ENCODE data around the gene STK33. TPM values are rescaled to one million over a fixed set of nuclear protein-coding genes. Genes with fewer than 3 reads are reported as not detected.
A peak's percentile ranks its signal among the peaks of the same experiment; 100 is the strongest.

Gene STK33
- 1 to 10 TPM; 1.4 to 1.8 TPM for total RNA-seq

- no peaks in the 10 kb centered on the region for H3K36me3 Mint-ChIP-seq
- peaks cover 8% of the 10 kb centered on the region for H3K4me1 Mint-ChIP-seq
- H3K9me3 Mint-ChIP-seq (ENCODE audit: low read depth) = no peaks in the 10 kb centered on the region
- ATAC-seq (peak; percentile 86), DNase-seq (peak; percentile 67)
- peak within 1 kb of the TSS; percentile 50 for H3K27ac Mint-ChIP-seq
- H3K4me3 Mint-ChIP-seq = peak within 1 kb of the TSS; percentile 67
- CTCF ChIA-PET = interaction anchor here (1.2 kb wide), 1 partner anchor 27 kb away, joined by 4 read pairs; no protein-coding TSS in a partner anchor
- H3K27me3 Mint-ChIP-seq = peaks cover 73% of the 10 kb centered on the region
Measured at GRCh38 chr11:8593935-8594909, at the start of gene STK33. STK33 (minus strand) TSS chr11:8594228; CDS start chr11:8474905, 119,323 bp downstream.

GRCh38 chr11:8642196-8642841 is 48.3 kb upstream of the STK33 start:
- CTCF ChIA-PET = no interaction called here
- H3K27ac Mint-ChIP-seq = no peak overlapping the region
- peaks cover 14% of the 10 kb centered on the region for H3K4me1 Mint-ChIP-seq
- H3K9me3 Mint-ChIP-seq (ENCODE audit: low read depth) = no peaks in the 10 kb centered on the region
- no peak for ATAC-seq
- H3K27me3 Mint-ChIP-seq = no peaks in the 10 kb centered on the region
- H3K36me3 Mint-ChIP-seq = peaks cover 38% of the 10 kb centered on the region
- no peak overlapping the region for H3K4me3 Mint-ChIP-seq
- DNase-seq = no peak

- CTCF ChIA-PET = no interaction called here
Measured at GRCh38 chr11:8641332-8641731, 47.3 kb upstream of the STK33 start.

GRCh38 chr11:8640267-8640906 is 46.4 kb upstream of the STK33 start:
- peaks cover 13% of the 10 kb centered on the region for H3K4me1 Mint-ChIP-seq
- H3K27ac Mint-ChIP-seq = no peak overlapping the region
- no peak for DNase-seq
- no peak overlapping the region for H3K4me3 Mint-ChIP-seq
- ATAC-seq = no peak
- H3K27me3 Mint-ChIP-seq = no peaks in the 10 kb centered on the region
- H3K9me3 Mint-ChIP-seq (ENCODE audit: low read depth) = no peaks in the 10 kb centered on the region
- CTCF ChIA-PET = interaction anchor here (1.3 kb wide), 1 partner anchor 13 kb away, joined by 4 read pairs; no protein-coding TSS in a partner anchor
- peaks cover 48% of the 10 kb centered on the region for H3K36me3 Mint-ChIP-seq

More at GRCh38 chr11:8641332-8641731, 47.3 kb upstream of the STK33 start:
- Mint-ChIP-seq H3K4me1 (peaks cover 13% of the 10 kb centered on the region), H3K27me3 (no peaks in the 10 kb centered on the region), H3K9me3 (ENCODE audit: low read depth) (no peaks in the 10 kb centered on the region), H3K27ac (peak overlapping the region; percentile 27), H3K4me3 (no peak overlapping the region), H3K36me3 (peaks cover 41% of the 10 kb centered on the region)
- DNase-seq (no peak), ATAC-seq (no peak)

- DNase-seq (no peak), ATAC-seq (no peak)
- Mint-ChIP-seq H3K27me3 (no peaks in the 10 kb centered on the region), H3K27ac (no peak overlapping the region), H3K4me1 (peaks cover 13% of the 10 kb centered on the region), H3K4me3 (no peak overlapping the region), H3K36me3 (peaks cover 55% of the 10 kb centered on the region), H3K9me3 (ENCODE audit: low read depth) (no peaks in the 10 kb centered on the region)
- CTCF ChIA-PET = interaction anchor here (1.3 kb wide), 1 partner anchor 12 kb away, joined by 4 read pairs; no protein-coding TSS in a partner anchor
Measured at GRCh38 chr11:8639655-8640054, 45.6 kb upstream of the STK33 start.

- CTCF ChIA-PET = no interaction called here
- peaks cover 55% of the 10 kb centered on the region for H3K36me3 Mint-ChIP-seq
- DNase-seq (no peak), ATAC-seq (no peak)
- H3K9me3 Mint-ChIP-seq (ENCODE audit: low read depth) = no peaks in the 10 kb centered on the region
- no peaks in the 10 kb centered on the region for H3K27me3 Mint-ChIP-seq
- no peak overlapping the region for H3K4me3 Mint-ChIP-seq
- H3K4me1 Mint-ChIP-seq = peaks cover 13% of the 10 kb centered on the region
- no peak overlapping the region for H3K27ac Mint-ChIP-seq
Measured at GRCh38 chr11:8638300-8638699, 44.3 kb upstream of the STK33 start.

GRCh38 chr11:8636127-8636526 is 42.1 kb upstream of the STK33 start:
- H3K36me3 Mint-ChIP-seq = peaks cover 48% of the 10 kb centered on the region
- H3K4me1 Mint-ChIP-seq = peaks cover 1% of the 10 kb centered on the region
- no peak for ATAC-seq
- no peak overlapping the region for H3K4me3 Mint-ChIP-seq
- DNase-seq = no peak
- H3K27ac Mint-ChIP-seq = no peak overlapping the region
- H3K9me3 Mint-ChIP-seq (ENCODE audit: low read depth) = no peaks in the 10 kb centered on the region
- H3K27me3 Mint-ChIP-seq = no peaks in the 10 kb centered on the region
- CTCF ChIA-PET = no interaction called here

GRCh38 chr11:8634498-8634897 is 40.5 kb upstream of the STK33 start:
- DNase-seq = no peak
- H3K27ac Mint-ChIP-seq = no peak overlapping the region
- H3K4me3 Mint-ChIP-seq = no peak overlapping the region
- no peaks in the 10 kb centered on the region for H3K27me3 Mint-ChIP-seq
- H3K36me3 Mint-ChIP-seq = peaks cover 46% of the 10 kb centered on the region
- H3K4me1 Mint-ChIP-seq = no peaks in the 10 kb centered on the region
- H3K9me3 Mint-ChIP-seq (ENCODE audit: low read depth) = no peaks in the 10 kb centered on the region
- CTCF ChIA-PET = no interaction called here
- no peak for ATAC-seq

GRCh38 chr11:8631395-8632118 is 37.5 kb upstream of the STK33 start:
- CTCF ChIA-PET = no interaction called here
- Mint-ChIP-seq H3K27ac (no peak overlapping the region), H3K4me1 (no peaks in the 10 kb centered on the region), H3K9me3 (ENCODE audit: low read depth) (no peaks in the 10 kb centered on the region), H3K4me3 (no peak overlapping the region), H3K36me3 (peaks cover 30% of the 10 kb centered on the region), H3K27me3 (no peaks in the 10 kb centered on the region)
- ATAC-seq (no peak), DNase-seq (no peak)

- no peak overlapping the region for H3K27ac Mint-ChIP-seq
- H3K4me1 Mint-ChIP-seq = no peaks in the 10 kb centered on the region
- H3K36me3 Mint-ChIP-seq = peaks cover 17% of the 10 kb centered on the region
- H3K27me3 Mint-ChIP-seq = no peaks in the 10 kb centered on the region
- no peak overlapping the region for H3K4me3 Mint-ChIP-seq
- H3K9me3 Mint-ChIP-seq (ENCODE audit: low read depth) = no peaks in the 10 kb centered on the region
- DNase-seq (no peak), ATAC-seq (no peak)
- CTCF ChIA-PET = no interaction called here
Measured at GRCh38 chr11:8624698-8625097, 30.7 kb upstream of the STK33 start.

- H3K9me3 Mint-ChIP-seq (ENCODE audit: low read depth) = no peaks in the 10 kb centered on the region
- no peak overlapping the region for H3K4me3 Mint-ChIP-seq
- H3K4me1 Mint-ChIP-seq = no peaks in the 10 kb centered on the region
- DNase-seq = no peak
- CTCF ChIA-PET = no interaction called here
- ATAC-seq = no peak
- H3K36me3 Mint-ChIP-seq = peaks cover 21% of the 10 kb centered on the region
- H3K27me3 Mint-ChIP-seq = no peaks in the 10 kb centered on the region
- H3K27ac Mint-ChIP-seq = no peak overlapping the region
Measured at GRCh38 chr11:8621147-8621546, 27.1 kb upstream of the STK33 start.

GRCh38 chr11:8617063-8617462 is 23.0 kb upstream of the STK33 start:
- H3K27me3 Mint-ChIP-seq = no peaks in the 10 kb centered on the region
- no peaks in the 10 kb centered on the region for H3K9me3 Mint-ChIP-seq (ENCODE audit: low read depth)
- H3K36me3 Mint-ChIP-seq = peaks cover 18% of the 10 kb centered on the region
- ATAC-seq (no peak), DNase-seq (no peak)
- no peaks in the 10 kb centered on the region for H3K4me1 Mint-ChIP-seq
- CTCF ChIA-PET = no interaction called here
- H3K4me3 Mint-ChIP-seq = no peak overlapping the region
- H3K27ac Mint-ChIP-seq = no peak overlapping the region

All from activated CD8-positive, alpha-beta memory T cell treated with anti-CD3 and anti-CD28 coated beads, Interleukin-2, amount 10 ng/mL, durations not matched to agents 7 days and 5 days (primary cell).